ENCODE measurements around the gene BRF1. TPM values are rescaled to one million over a fixed set of nuclear protein-coding genes. Genes with fewer than 3 reads are reported as not detected.
A peak's percentile ranks its signal among the peaks of the same experiment; 100 is the strongest.

BRF1 gene
- total RNA-seq, 1 experiment from 2014 or later = 41.2 TPM

GRCh38 chr14:105330491-105330895 lies 29.7 kb upstream of the BRF1 start:
- Histone ChIP-seq H3K27me3 (ENCODE audit: insufficient read depth, low read length) (no peaks in the 10 kb centered on the region), H3K27ac (ENCODE audit: low read depth, low read length) (peak overlapping the region; percentile 33; the same call in 1 of the 2 replicates), H4K20me1 (ENCODE audit: insufficient read depth) (no peaks in the 10 kb centered on the region), H3K9me3 (ENCODE audit: control insufficient read depth in 1 of 2, insufficient read depth in 1 of 2, low read depth in 1 of 2, low read length in 2 of 2) (no peaks in the 10 kb centered on the region), H3K4me1 (ENCODE audit: control insufficient read depth in 1 of 2, insufficient read depth in 2 of 2, low read length in 2 of 2) (peaks cover 17 to 20% of the 10 kb centered on the region in 2 experiments; a peak in 3 of 4 replicates), H3K4me3 (replicated peaks in 1 of 2; ENCODE audit: low read depth in 1 of 2, low read length in 2 of 2) (peak overlapping the region in 1 of 2 experiments; percentile 9; a peak in 1 of 4 replicates), H3K79me2 (ENCODE audit: insufficient read depth, low read length) (peaks cover 56% of the 10 kb centered on the region), H3K36me3 (ENCODE audit: control insufficient read depth in 1 of 2, insufficient read depth in 2 of 2, low read length in 2 of 2) (no peaks in the 10 kb centered on the region), H3K4me2 (ENCODE audit: low read length) (peak overlapping the region; percentile 68), H3K9me2 (ENCODE audit: insufficient read depth) (no peaks in the 10 kb centered on the region), H3K9ac (ENCODE audit: low read length) (no peak overlapping the region), H2AFZ (ENCODE audit: low read depth, low read length, poor library complexity, severe bottlenecking) (no peak overlapping the region)
- RAD21 ChIA-PET (ENCODE audit: low non-redundant PET in 1 of 2, low total read pairs in 2 of 2, uncharacterized antibody in 2 of 2, unreplicated experiment in 2 of 2) = no interaction called here
- CTCF ChIA-PET = no interaction called here
- TF ChIP-seq EGR1 (IDR thresholded peaks at IDR 0.05; ENCODE audit: low read depth) (peak; percentile 98), REST (IDR thresholded peaks at IDR 0.05; ENCODE audit: low read depth) (no peak)
- DNase-seq (ENCODE audit: low read depth, low spot score) (no peak), ATAC-seq (peak; percentile 60)
- POLR2A ChIA-PET = no interaction called here
- no TSS peak for BruUV-seq (replicated peaks)
- intact Hi-C loops (cut with micrococcal nuclease) = no loop called here

GRCh38 chr14:105329411-105330150 lies 28.8 kb upstream of the BRF1 start:
- no peak for ATAC-seq
- H3K9me2 ChIP-seq (ENCODE audit: insufficient read depth) = no peaks in the 10 kb centered on the region
- ChIA-PET RAD21 (ENCODE audit: low non-redundant PET in 1 of 2, low total read pairs in 2 of 2, uncharacterized antibody in 2 of 2, unreplicated experiment in 2 of 2) (no interaction called here), CTCF (no interaction called here), POLR2A (no interaction called here)
- no peak overlapping the region for H3K9ac ChIP-seq (ENCODE audit: low read length)
- no peak overlapping the region for H3K4me3 ChIP-seq (replicated peaks in 1 of 2; ENCODE audit: low read depth in 1 of 2, low read length in 2 of 2)
- intact Hi-C loops (cut with micrococcal nuclease) = no loop called here
- no peak for TF ChIP-seq POLR2AphosphoS5 (IDR thresholded peaks at IDR 0.05; ENCODE audit: low read depth, low read length)
- TF ChIP-seq EZH2phosphoT487 (IDR thresholded peaks at IDR 0.05; ENCODE audit: borderline replicate concordance) = no peak
- TF ChIP-seq CBX3 (IDR thresholded peaks at IDR 0.05; ENCODE audit: low read depth) = no peak
- no peak for TF ChIP-seq ZNF274 (IDR thresholded peaks at IDR 0.05; ENCODE audit: low read depth, low read length)
- TF ChIP-seq TCF7L2 (IDR thresholded peaks at IDR 0.05; ENCODE audit: borderline replicate concordance, extremely low read depth, insufficient read depth, insufficient read length) = no peak
- no peak for TF ChIP-seq ELF1 (IDR thresholded peaks at IDR 0.05; ENCODE audit: borderline replicate concordance, low read depth)
- TF ChIP-seq POLR2A (IDR thresholded peaks at IDR 0.05; ENCODE audit: borderline replicate concordance, extremely low read depth, insufficient read depth, insufficient read length) = no peak
- H3K4me1 ChIP-seq (ENCODE audit: control insufficient read depth in 1 of 2, insufficient read depth in 2 of 2, low read length in 2 of 2) = peaks cover 17 to 20% of the 10 kb centered on the region in 2 experiments; a peak in 3 of 4 replicates
- no peaks in the 10 kb centered on the region for H3K27me3 ChIP-seq (ENCODE audit: insufficient read depth, low read length)
- H3K9me3 ChIP-seq (ENCODE audit: control insufficient read depth in 1 of 2, insufficient read depth in 1 of 2, low read depth in 1 of 2, low read length in 2 of 2) = no peaks in the 10 kb centered on the region
- no peak overlapping the region for H2AFZ ChIP-seq (ENCODE audit: low read depth, low read length, poor library complexity, severe bottlenecking)
- no peaks in the 10 kb centered on the region for H4K20me1 ChIP-seq (ENCODE audit: insufficient read depth)
- DNase-seq (ENCODE audit: low read depth, low spot score) = no peak
- no peaks in the 10 kb centered on the region for H3K36me3 ChIP-seq (ENCODE audit: control insufficient read depth in 1 of 2, insufficient read depth in 2 of 2, low read length in 2 of 2)
- H3K27ac ChIP-seq (ENCODE audit: low read depth, low read length) = peak overlapping the region; percentile 33; the same call in 1 of the 2 replicates
- H3K79me2 ChIP-seq (ENCODE audit: insufficient read depth, low read length) = peaks cover 56% of the 10 kb centered on the region
- no TSS peak for BruUV-seq (replicated peaks)
- peak overlapping the region; percentile 21; the same call in 1 of the 2 replicates for H3K4me2 ChIP-seq (ENCODE audit: low read length)

All from HCT116 (cell line).